Measurements from ENCODE around the gene STAC3.

STAC3 gene

DNA sequence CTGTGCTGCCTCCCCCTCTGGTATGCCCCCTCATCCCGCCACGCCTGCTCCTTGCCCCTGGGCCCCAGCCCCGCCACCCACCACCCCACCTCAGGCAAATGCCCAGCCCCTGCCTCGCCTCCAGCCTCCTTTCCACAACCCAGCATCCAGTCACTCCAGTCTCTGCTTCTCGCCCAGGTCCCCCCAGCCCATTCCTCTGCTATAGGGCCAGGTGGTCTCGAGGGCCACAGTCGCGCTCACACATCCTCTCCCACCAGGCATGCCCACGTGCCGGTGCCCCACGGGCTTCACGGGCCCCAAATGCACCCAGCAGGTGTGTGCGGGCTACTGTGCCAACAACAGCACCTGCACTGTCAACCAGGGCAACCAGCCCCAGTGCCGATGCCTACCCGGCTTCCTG is 40.5 kb downstream of the STAC3 start:
- no peak for DNase-seq (ENCODE audit: low spot score)

DNA sequence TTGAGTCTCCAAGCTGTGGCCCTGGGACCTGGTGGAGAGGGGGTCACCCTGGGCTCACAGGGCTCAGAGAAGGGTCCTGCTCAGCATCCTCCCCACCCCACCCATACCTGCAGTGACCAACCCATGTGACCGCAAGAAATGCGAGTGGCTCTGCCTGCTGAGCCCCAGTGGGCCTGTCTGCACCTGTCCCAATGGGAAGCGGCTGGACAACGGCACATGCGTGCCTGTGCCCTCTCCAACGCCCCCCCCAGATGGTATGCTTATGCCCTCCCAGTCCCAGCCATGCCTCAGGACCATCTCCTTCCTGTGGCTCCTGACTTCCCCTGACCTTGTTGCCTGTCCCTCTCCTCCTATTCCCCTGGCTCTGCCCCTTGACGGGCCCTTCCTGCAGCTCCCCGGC is 41.1 kb downstream of the STAC3 start:
- DNase-seq (ENCODE audit: low spot score): no peak

DNA sequence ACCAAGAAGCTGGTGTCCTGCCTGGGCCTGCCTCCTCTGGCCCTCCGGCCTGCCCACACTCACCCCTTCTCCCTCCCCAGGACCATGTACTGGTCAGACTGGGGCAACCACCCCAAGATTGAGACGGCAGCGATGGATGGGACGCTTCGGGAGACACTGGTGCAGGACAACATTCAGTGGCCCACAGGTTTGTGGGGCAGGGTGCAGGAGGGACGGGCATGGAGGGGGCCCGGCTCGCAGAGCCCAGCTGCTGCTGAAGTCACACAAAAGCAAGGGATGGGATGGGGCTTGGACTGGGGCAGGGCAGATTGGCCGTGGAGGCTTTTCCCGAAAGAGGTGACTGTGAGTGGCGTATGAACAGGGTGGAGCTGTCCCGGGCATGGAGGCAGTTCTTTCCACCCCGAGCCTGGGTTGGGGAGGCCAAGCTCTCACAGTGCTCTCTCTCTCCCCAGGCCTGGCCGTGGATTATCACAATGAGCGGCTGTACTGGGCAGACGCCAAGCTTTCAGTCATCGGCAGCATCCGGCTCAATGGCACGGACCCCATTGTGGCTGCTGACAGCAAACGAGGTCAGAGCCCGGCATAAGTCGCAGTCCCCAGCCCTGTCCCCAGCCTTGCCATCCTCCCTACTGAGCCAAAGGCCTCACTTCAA is 42.2 kb downstream of the STAC3 start:
- DNase-seq (ENCODE audit: low spot score): no peak

DNA sequence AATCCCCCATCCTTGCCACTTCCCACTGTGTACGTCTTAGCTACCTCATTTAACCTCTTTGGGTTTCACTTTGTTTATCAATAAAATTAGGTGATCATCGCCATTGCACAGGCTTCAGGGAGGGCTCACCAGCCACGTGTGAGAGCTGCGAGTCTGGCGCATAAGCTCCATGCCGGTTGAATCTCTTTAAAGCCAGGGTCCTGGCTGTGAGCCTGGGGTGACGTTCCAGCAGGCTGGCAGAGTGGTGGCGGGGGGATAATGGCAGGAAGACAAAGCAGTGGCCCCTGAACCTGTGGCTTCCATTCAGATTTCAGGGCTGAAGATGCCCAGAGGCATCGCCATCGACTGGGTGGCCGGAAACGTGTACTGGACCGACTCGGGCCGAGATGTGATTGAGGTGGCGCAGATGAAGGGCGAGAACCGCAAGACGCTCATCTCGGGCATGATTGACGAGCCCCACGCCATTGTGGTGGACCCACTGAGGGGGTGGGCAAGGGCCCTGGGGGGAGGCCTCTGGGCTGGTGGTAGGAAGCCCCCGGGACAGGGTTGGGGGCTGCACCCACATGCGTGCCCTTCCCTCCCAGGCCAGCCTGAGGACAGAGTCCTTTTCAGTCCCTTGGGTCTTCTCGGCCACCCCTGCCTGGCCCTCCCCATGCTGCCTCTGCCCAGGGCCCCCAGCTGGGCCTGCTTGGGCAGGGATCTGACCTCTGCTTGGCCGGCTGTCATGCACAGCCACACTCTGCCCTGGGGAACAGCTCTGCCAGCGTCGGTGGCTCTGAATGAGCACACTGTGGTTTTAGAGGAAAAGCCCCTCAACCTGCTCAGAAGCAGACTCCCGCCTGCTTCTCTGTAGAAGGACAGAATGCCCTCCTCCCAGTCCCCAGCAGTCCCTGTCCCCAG is 43.0 kb downstream of the STAC3 start:
- no peak for DNase-seq (ENCODE audit: low spot score)

DNA sequence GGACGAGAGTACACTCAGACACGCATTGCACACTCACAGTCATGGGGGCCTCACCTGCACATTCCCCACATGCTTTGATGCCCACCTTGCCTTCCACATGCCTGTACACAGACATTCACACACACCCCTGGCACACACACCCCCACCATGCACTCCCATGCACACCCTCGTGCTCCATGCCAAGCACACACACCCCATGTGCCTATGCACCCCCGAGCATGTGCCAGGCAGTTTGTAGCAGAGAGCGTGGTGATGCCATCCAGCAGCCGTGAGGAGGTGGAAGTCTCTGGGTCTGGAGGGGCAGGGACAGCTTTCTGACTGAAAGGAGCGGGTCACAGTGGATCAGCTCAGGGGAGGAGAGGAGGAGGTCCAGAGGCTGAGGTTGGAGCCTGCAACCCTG is 45.1 kb downstream of the STAC3 start:
- DNase-seq (ENCODE audit: low spot score): no peak

DNA sequence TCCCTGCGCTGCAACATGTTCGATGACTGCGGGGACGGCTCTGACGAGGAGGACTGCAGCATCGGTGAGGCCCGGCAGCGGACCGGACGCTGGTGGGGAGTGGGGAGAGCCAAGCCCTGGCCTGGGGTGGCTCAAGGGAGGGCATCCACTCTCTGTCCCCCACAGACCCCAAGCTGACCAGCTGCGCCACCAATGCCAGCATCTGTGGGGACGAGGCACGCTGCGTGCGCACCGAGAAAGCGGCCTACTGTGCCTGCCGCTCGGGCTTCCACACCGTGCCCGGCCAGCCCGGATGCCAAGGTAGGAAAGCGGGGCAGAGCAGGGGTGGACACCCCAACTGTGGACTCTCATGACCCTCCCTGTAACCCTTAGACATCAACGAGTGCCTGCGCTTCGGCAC is 45.8 kb downstream of the STAC3 start:
- no peak for DNase-seq (ENCODE audit: low spot score)

DNA sequence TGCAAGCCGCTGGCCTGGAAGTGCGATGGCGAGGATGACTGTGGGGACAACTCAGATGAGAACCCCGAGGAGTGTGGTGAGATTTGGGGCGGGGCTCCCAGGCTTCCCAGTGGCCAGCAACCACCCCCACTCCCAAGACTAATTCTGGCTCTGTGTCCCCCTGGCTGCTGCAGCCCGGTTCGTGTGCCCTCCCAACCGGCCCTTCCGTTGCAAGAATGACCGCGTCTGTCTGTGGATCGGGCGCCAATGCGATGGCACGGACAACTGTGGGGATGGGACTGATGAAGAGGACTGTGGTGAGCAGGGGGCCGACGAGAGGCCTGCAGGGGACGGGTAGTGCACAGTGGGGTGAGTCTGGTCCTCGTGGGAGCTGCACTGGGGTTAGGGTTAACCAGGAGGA is 46.5 kb downstream of the STAC3 start:
- DNase-seq (ENCODE audit: low spot score): no peak

DNA sequence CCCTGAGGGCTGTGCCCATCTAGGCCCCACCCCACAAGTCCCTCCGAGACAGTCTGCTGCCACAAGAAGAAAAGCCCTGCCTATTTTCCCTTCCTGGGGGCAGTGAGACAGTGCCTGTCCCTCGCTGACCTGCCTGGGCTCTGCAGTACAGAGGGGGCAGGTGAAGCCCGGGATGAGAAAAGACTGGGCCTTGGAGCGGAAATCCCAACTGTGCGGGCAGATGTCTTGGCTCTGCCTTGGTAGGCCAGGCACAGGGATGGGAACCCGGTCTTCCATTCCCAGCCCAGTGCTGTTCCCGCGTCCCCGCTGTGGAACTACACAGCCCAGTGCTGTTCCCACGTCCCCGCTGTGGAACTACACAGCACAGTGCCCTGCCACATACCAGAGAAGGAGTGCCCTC is 47.2 kb downstream of the STAC3 start:
- DNase-seq (ENCODE audit: low spot score): no peak

DNA sequence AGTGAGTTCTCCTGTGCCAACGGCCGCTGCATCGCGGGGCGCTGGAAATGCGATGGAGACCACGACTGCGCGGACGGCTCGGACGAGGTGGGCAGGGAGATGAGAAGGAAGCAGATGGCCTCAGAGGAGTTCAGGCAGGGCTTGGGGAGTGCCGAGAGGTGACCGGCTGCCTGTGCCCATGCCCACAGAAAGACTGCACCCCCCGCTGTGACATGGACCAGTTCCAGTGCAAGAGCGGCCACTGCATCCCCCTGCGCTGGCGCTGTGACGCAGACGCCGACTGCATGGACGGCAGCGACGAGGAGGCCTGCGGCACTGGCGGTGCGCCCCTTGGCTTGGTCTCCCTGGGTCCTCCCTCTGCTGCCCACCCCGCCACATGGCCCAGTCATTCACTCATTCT is 47.8 kb downstream of the STAC3 start:
- DNase-seq (ENCODE audit: low spot score): no peak

DNA sequence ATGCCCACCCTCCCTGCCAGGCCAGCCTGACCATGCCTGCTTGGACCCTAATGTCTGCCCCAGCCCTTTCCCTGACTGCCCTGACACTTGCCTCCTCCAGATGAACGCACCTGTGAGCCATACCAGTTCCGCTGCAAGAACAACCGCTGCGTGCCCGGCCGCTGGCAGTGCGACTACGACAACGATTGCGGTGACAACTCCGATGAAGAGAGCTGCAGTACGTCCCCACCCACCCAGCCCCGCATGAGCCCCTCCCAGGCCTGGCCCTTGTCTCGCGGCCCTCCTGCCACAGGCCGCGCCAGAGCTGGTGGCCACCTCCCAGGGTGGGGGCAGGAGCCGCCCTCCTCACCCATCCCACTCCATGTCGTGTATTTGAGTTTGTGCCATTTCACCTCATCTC is 48.7 kb downstream of the STAC3 start:
- no peak for DNase-seq (ENCODE audit: low spot score)

DNA sequence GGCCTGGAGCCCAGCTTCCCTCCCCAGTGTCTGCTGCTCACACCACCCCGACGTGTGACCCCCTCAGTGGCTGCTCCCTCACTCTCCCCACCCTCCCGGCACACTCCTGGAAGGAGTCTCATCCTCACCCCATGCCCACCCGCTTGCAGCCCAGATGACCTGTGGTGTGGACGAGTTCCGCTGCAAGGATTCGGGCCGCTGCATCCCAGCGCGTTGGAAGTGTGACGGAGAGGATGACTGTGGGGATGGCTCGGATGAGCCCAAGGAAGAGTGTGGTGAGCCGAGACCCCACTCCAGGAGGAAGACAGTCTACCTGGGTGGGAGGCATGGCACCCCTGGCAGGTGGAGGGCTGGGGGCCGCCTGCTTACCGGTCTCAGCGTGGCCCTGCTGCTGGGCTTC is 49.4 kb downstream of the STAC3 start:
- DNase-seq (ENCODE audit: low spot score): no peak

DNA sequence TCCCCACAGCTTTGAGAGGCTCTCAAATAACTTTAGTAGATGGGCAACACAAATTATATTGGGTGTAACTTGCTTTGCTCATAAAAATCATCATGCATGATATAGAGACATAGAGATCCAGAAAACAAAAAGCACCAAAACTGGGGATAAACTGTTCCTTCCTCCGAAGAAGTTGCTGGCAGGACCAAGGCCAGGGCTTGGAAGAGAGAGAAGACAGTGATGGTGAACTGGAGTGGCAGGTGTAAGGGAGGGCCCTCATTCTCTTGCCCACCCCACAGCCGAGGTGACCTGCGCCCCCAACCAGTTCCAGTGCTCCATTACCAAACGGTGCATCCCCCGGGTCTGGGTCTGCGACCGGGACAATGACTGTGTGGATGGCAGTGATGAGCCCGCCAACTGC is 49.8 kb downstream of the STAC3 start:
- DNase-seq (ENCODE audit: low spot score): no peak

DNA sequence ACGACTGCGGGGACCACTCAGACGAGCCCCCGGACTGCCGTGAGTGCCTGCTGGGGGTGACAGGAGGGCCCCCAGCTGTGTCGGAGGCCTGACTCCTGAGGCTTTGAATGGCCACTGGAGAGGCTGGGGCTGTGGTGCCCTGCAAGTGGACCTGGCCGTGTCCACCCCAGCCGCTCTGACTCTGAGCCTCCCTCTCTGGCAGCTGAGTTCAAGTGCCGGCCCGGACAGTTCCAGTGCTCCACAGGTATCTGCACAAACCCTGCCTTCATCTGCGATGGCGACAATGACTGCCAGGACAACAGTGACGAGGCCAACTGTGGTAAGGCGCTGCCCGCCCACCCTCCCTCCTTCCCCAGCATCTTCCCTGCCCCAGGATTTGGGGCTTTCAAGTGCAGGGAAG is 50.5 kb downstream of the STAC3 start:
- DNase-seq (ENCODE audit: low spot score): no peak

DNA sequence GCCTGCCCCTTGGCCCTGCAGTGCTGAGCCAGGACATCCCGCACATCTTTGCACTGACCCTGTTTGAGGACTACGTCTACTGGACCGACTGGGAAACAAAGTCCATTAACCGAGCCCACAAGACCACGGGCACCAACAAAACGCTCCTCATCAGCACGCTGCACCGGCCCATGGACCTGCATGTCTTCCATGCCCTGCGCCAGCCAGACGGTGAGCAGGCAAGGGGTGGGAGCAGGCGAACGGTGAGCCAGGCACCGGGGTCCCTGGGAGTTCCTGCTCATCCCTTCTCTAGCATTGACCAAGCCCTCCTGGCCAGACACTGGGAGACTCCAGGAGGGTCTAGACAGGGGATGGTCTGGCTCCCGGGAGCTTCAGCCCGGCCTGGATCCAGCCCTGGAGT is 51.8 kb downstream of the STAC3 start:
- DNase-seq (ENCODE audit: low spot score): no peak

DNA sequence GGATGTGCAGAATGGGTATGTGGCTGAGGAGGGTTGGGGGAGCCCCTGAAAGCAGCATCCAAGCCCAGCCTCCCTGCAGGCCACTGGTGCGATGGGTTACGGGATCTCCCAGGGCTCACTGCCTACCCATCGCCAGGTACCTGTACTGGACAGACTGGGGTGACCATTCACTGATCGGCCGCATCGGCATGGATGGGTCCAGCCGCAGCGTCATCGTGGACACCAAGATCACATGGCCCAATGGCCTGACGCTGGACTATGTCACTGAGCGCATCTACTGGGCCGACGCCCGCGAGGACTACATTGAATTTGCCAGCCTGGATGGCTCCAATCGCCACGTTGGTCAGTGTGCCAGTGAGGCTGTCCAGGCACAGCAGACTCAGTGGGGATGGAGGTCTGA is 52.7 kb downstream of the STAC3 start:
- no peak for DNase-seq (ENCODE audit: low spot score)

DNA sequence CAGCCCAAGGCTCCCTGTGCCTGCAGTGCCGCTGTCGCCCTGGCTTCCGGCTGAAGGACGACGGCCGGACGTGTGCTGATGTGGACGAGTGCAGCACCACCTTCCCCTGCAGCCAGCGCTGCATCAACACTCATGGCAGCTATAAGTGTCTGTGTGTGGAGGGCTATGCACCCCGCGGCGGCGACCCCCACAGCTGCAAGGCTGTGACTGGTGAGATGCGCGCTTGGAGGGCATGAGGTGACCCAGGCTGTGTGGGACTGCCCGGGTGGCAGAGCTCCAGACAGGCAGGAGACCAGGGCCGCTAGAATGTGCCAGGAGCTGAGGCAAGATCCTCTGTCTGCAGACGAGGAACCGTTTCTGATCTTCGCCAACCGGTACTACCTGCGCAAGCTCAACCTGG is 54.0 kb downstream of the STAC3 start:
- no peak for DNase-seq (ENCODE audit: low spot score)

DNA sequence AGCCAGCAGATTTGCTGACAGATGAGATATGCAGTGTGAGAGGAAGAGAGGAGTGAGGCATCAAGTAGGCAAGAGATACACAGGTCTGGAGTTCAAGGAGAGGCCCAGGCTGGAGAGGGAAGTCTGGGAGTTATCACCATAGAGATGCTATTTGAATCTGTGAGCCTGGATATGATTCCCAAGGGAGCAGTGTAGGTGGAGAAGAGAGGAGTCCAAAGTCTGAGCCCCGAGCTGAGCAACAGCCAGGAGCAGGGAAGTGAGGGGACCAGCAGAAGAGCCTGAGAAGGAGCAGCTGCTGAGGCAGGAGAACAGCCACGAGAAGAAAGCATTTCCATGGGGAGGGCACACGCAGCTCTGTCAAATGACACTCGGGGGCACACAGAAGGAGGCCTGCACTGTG is 54.5 kb downstream of the STAC3 start:
- no peak for DNase-seq (ENCODE audit: low spot score)

DNA sequence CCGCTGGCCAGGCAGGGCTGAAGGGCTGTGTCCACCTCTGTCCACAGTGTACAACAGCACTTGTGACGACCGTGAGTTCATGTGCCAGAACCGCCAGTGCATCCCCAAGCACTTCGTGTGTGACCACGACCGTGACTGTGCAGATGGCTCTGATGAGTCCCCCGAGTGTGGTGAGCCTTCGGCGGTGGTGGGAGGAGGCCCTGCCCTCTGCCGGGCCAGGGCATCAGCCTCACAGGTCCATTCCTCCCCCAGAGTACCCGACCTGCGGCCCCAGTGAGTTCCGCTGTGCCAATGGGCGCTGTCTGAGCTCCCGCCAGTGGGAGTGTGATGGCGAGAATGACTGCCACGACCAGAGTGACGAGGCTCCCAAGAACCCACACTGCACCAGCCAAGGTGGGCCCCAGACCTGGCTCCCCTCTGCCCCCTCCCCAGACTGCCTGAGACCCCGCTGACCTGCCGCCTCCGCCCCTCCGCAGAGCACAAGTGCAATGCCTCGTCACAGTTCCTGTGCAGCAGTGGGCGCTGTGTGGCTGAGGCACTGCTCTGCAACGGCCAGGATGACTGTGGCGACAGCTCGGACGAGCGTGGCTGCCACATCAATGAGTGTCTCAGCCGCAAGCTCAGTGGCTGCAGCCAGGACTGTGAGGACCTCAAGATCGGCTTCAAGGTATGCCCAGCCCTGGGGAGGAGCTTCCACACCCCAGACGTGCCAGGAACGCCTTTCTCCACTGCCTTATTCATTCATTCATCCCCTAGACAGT is 55.2 kb downstream of the STAC3 start:
- DNase-seq (ENCODE audit: low spot score): no peak

DNA sequence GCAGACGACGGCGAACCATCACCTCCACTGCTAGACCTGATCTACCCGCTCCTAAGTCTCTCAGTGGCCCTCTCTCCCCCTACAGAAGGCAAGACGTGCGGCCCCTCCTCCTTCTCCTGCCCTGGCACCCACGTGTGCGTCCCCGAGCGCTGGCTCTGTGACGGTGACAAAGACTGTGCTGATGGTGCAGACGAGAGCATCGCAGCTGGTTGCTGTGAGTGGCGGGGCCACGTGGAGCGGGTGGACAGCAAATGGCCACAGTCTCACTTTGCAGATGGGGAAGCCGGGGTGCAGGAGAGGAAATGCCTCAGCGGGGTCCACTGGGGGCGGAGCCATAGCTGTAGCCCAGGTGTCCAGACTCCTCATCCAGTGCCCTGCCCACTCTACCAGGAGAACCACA is 55.8 kb downstream of the STAC3 start:
- no peak for DNase-seq (ENCODE audit: low spot score)

DNA sequence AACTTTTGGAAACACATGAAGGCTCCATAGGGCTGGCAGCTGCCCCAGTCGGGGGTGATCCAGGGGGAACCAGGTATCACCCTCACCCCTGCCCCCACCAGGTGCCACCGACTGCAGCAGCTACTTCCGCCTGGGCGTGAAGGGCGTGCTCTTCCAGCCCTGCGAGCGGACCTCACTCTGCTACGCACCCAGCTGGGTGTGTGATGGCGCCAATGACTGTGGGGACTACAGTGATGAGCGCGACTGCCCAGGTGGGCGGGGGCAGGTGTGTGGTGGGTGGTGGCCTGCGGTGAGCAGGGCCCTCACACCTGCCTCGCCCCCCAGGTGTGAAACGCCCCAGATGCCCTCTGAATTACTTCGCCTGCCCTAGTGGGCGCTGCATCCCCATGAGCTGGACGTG is 56.7 kb downstream of the STAC3 start:
- DNase-seq (ENCODE audit: low spot score): no peak

DNA sequence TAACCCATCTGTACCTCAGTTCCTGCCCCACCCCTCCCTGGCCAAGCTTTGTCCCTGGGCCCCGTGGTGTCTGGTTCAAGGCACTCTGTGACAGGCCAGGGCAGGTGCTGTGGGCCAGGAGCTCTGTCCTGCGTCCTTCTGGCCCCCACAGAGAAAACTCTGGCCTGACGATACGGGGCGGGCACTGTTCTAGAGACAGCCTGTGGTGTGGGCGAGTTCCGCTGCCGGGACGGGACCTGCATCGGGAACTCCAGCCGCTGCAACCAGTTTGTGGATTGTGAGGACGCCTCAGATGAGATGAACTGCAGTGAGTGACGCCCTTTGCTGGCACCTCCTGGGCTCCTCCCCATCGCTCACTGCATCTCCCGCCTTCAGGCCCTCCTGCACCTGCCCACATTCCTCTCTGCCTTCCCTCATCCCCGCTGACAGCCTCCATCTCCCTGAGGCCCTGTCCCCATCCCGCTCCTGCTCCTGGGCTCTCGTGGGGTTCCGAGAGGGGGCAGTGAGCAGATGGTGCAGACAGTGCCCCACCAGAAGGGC is 57.2 kb downstream of the STAC3 start:
- DNase-seq (ENCODE audit: low spot score): no peak

Data from hematopoietic multipotent progenitor cell treated with erythropoietin and hydrocortisone succinate and interleukin-3 and kit ligand, for 17 days (in vitro differentiated cells).